Fibroblast of villous mesenchyme (primary cell): ENCODE data around the gene HTR1E. TPM values are rescaled to one million over a fixed set of nuclear protein-coding genes. Genes with fewer than 3 reads are reported as not detected.

Experiments
- DNase-seq: peaks from one replicate; pipeline ENCODE4 v3.0.0-alpha.2; 2010; ENCODE audit warnings: low read depth
- H3K4me3 ChIP-seq: 2 replicates; pipeline ENCODE4 v1.5.1; 2011; ENCODE audit warnings: low read depth, mild to moderate bottlenecking, low read length
- total RNA-seq: library from RNA; depleted of rRNA; stranded (reverse); fragments of >200 nt; gene quantifications from 2 replicates; pipeline ENCODE4 v1.2.3, GENCODE V29; 2012
- TF ChIP-seq, protein P1 (sequence below): IDR thresholded peaks from 2 replicates; pipeline ENCODE4 v1.5.1; 2012; ENCODE audit warnings: low read depth, mild to moderate bottlenecking, low read length; ENCODE audit not compliant: insufficient read depth

HTR1E gene
- total RNA-seq, 1 donor: not detected

DNA sequence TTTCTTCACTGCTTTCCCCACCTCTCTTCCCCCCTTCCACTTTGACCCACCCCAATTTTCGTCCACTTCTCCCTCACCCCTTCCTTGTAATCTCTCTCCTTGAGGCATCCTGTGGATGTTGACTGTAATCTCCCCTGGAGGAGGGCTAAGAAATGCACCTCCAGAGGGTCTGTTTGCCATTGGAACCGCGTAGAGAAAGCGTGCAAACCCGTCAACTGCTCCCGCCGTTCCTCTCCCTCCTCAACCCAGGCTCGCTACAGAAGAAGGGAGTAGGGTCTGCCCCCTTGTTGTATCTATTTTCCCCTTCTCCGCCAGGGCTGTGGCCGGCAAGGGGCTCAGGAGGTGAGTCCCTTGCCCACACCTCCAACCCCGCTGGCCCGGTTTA, 502 bp upstream of the HTR1E start:
- no peak for DNase-seq
- TF ChIP-seq, protein P1, sequence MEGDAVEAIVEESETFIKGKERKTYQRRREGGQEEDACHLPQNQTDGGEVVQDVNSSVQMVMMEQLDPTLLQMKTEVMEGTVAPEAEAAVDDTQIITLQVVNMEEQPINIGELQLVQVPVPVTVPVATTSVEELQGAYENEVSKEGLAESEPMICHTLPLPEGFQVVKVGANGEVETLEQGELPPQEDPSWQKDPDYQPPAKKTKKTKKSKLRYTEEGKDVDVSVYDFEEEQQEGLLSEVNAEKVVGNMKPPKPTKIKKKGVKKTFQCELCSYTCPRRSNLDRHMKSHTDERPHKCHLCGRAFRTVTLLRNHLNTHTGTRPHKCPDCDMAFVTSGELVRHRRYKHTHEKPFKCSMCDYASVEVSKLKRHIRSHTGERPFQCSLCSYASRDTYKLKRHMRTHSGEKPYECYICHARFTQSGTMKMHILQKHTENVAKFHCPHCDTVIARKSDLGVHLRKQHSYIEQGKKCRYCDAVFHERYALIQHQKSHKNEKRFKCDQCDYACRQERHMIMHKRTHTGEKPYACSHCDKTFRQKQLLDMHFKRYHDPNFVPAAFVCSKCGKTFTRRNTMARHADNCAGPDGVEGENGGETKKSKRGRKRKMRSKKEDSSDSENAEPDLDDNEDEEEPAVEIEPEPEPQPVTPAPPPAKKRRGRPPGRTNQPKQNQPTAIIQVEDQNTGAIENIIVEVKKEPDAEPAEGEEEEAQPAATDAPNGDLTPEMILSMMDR: no peak
- no peak overlapping the region for H3K4me3 ChIP-seq

DNA sequence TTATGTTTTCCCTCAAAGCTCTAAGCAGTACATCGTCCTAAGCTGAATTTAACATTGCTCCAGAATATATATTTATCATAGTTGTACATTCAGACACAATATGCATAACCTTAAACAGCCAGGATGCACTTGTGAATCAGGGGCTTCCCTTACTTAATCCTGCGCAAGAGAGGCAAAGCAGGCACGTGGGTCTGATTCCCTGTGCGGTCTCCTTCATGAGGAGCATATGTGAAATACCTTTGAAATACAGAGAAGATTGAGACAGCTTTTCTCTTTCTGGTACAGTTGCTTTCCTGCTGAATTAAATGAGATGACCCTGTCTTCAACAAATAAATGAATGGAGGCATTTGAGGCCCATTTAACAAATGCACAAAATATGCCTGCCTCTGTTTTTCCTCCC, 1.5 kb downstream of the HTR1E start:
- TF ChIP-seq, protein P1: no peak
- no peak overlapping the region for H3K4me3 ChIP-seq
- DNase-seq: no peak

DNA sequence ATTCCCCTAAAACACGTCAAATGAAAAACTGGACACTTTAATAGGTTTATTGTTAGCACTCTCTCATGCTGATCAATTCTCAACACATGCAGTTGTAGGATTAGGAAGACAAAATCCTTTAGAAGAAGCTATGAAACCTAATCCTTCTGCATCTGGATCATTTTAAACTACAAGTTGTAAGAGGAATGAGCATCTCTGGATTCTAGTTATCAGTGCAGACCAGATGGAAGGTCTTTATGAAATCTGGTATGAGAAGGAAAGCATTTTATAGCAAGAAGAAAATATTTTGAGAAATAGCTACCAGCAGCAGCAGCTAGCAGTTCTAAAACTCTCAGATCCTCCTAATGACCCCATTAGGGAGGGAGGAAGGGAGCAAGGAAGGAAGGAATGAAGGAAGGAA, 4.1 kb downstream of the HTR1E start:
- H3K4me3 ChIP-seq: no peak overlapping the region
- DNase-seq: no peak
- TF ChIP-seq, protein P1: no peak

DNA sequence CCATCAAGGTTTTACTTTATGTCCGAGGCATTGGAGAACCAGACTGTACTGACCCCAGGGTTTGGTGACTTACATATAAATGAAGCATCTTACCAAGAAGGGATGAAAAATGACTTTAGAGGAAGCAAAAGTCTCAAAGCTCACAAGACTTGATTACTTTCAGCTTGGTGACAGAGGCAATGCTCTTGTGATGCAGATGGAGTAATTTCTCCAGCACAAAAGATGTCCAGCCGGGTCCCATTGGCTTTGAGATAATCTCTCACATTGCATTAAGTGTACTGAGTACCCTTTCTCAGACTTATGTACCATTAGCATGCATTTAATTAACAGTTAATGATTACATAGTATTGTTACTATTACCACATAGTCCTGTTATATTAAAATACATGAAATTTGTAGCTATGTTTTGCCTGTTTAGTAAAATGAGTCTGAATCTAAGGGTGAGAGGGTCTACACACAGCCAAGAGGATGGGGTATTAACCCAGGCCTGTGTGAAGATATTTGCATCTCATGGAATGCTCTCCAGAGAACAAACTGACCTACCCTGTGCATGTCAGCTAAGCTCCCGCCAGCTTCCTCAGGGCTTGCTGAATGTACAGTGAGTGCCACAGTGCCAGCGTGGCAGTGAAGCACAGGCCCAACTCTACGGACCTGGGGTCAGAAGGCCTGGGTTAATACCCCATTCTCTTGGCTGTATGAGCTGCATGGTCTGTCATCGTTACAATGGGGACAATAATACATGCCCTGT, 5.6 kb downstream of the HTR1E start:
- DNase-seq: no peak
- no peak overlapping the region for H3K4me3 ChIP-seq
- TF ChIP-seq, protein P1: no peak

DNA sequence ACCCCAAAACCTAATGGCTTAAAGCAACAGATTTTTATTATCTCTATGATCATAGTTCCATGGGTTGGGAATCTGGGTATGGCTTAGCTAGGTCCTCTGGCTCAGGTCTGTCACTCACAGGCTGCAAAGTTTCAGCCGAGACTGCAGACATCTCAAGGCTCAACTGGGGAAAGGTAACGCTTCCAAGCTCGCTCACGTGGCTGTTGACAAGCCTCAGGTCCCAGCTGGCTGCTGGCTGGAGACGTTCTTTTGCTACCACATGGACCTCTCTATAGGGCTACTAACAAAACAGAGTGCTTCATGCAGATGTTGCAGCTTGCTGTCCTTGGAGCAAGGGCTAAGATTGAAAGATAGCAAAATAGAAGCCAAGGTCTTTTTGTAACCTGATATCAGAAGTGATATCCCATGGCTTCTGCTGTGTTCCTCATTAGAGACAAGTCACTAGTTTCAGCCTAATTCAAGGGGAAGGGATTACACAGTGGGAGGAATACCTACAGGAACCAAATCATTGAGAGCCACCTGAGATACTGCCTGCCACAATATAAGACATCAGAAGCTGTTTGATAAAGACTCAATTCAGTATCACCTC, 6.6 kb downstream of the HTR1E start:
- no peak overlapping the region for H3K4me3 ChIP-seq

DNA sequence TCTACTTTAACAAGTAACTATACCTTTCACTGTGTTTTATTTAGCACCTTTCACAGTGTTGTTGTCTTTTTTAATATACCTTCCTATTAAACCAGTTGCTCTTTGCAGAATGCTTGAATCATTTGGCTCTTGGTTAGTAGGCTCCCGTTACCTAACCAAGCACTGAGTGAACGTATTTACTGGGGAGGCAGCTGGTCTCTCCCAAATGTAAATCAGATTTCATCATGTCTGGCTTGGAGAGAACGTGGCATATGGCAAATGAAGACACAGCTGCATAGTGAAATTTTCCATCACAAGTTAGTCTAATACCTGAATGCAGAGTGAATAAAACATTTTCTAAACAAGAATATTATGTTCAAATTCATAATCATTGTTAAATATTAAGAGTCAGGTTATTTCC, 12.4 kb downstream of the HTR1E start:
- no peak overlapping the region for H3K4me3 ChIP-seq
- TF ChIP-seq, protein P1: no peak
- no peak for DNase-seq

More for the DNA sequence above, 6.6 kb downstream of the HTR1E start:
- TF ChIP-seq, protein P1: no peak
- no peak for DNase-seq
